Measurements from ENCODE around the gene JPT2.

The JPT2 gene, protein sequence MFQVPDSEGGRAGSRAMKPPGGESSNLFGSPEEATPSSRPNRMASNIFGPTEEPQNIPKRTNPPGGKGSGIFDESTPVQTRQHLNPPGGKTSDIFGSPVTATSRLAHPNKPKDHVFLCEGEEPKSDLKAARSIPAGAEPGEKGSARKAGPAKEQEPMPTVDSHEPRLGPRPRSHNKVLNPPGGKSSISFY

DNA sequence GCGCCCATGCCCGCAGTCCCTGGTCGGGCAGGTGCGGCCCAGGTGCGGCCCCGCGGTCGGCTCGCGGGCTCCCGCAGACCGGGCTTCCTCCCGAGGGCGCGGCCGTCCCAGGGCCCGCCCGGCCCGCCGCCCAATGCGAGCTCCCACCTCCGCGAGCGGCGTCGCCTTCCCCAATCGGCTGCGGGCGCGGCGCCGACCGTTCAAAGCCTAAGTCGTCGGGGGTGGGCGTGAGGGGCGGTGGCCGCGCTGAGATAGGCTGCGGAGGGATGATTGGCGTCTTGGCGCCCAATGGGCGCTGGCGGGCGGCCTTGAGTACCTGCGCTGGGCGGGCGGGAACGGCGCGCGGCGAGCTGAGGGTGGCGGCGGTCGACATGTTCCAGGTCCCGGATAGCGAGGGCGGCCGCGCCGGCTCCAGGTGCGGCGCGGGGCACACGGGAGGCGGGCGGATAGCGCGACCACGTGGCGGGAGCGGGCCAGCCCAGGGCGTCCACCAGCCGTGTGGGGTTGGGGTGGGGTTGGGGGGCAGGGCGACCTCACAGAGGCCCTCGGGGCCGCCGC is at the start of gene JPT2:
Gene JPT2, plus strand, starts transcription at position 338 of the 558 bp plus-strand sequence. Its CDS starts 34 bp downstream, at position 372.
- peak; percentile 99 for DNase-seq (ENCODE audit: extremely low read depth, insufficient read length)
- Histone ChIP-seq H3K27me3 (replicated peaks; ENCODE audit: control insufficient read depth, insufficient read depth, low read length) (no peaks in the 10 kb centered on the region), H3K4me3 (replicated peaks; ENCODE audit: low read depth, low read length) (peak within 1 kb of the TSS; percentile 89), H3K36me3 (ENCODE audit: control insufficient read depth, insufficient read depth, low read length) (peaks cover 6% of the 10 kb centered on the region)
- TF ChIP-seq CTCF (IDR thresholded peaks at IDR 0.05; ENCODE audit: insufficient read depth, low read length, poor library complexity, severe bottlenecking), result no peak

DNA sequence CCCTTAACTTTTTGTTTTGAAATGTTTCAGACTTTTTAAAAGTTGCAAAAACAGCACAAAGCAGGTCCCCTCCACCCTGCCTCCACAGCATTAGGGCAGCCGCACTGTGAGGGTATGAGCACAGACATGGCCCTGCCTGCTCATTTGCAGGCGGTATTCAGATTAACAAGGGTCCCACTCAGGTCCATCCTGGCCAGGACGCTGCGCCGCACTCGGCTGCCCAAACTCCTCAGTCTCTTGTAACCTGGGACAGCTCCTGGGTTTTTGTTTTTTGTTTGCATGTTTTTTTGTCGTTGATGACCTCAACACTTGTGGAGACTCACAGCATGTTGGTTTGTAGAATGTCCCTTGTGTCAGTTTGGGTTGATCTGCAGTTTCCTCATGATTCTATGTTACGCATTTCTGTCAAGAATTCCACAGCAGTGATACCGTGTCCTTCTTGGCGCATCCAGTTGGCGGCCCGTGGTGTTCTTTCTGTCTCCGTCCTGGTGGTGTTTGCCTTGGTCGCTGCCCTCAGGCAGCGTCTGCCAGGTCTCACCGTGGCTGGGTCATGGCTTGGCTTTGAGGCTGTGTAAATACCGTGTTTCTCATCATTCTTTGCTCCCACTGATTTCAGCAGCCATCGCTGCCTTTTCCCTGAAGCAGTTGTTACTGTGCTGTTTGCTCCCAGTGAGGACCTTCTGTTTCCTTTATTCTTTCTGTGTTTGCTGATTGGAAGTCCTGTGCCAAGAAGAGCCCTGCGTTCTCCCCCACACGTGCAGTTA is 47.4 kb upstream of the JPT2 start:
- peaks cover 19% of the 10 kb centered on the region for H3K36me3 ChIP-seq (ENCODE audit: control insufficient read depth, insufficient read depth, low read length)
- no peak for TF ChIP-seq CTCF (IDR thresholded peaks at IDR 0.05; ENCODE audit: insufficient read depth, low read length, poor library complexity, severe bottlenecking)
- H3K4me3 ChIP-seq (replicated peaks; ENCODE audit: low read depth, low read length), result no peak overlapping the region
- DNase-seq (ENCODE audit: extremely low read depth, insufficient read length), result no peak
- no peaks in the 10 kb centered on the region for H3K27me3 ChIP-seq (replicated peaks; ENCODE audit: control insufficient read depth, insufficient read depth, low read length)

GRCh38 chr16:1631230-1631629 is 46.8 kb upstream of the JPT2 start:
- H3K36me3 ChIP-seq (ENCODE audit: control insufficient read depth, insufficient read depth, low read length), result peaks cover 16% of the 10 kb centered on the region
- H3K4me3 ChIP-seq (replicated peaks; ENCODE audit: low read depth, low read length), result no peak overlapping the region
- DNase-seq (ENCODE audit: extremely low read depth, insufficient read length), result no peak
- TF ChIP-seq CTCF (IDR thresholded peaks at IDR 0.05; ENCODE audit: insufficient read depth, low read length, poor library complexity, severe bottlenecking), result no peak
- H3K27me3 ChIP-seq (replicated peaks; ENCODE audit: control insufficient read depth, insufficient read depth, low read length), result no peaks in the 10 kb centered on the region

DNA sequence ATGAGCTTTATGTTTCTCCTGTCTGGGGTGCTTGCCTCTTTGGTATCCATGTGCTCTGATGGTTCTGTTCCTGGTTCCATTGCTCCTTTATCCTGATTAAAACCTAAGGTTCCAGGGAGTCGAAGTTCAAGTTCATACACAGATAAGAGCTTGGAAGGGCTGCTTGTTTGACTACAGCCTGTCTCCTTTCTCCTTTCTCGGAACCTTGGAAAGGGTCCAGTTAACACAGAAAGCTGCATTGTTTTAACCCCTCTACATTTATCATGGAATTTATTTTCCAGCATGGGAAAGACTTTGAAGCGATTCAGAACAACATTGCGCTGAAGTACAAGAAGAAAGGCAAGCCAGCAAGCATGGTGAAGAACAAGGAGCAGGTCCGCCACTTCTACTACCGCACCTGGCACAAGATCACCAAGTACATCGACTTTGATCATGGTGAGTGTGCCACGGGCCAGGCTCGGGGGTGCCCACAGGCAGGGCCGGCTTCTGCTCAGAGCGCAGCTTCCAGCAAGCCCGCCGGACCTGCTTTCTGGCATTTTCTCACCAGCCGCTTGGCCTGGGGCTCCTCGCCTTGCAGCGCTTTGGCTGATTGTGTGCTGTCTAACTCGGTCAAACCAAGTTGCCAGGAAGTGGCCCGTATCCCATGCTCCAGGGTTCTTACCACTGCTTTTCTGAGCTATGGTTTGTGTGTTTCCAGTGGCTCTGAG is 46.0 kb upstream of the JPT2 start:
- no peak for DNase-seq (ENCODE audit: extremely low read depth, insufficient read length)
- no peak overlapping the region for H3K4me3 ChIP-seq (replicated peaks; ENCODE audit: low read depth, low read length)
- H3K27me3 ChIP-seq (replicated peaks; ENCODE audit: control insufficient read depth, insufficient read depth, low read length), result no peaks in the 10 kb centered on the region
- peaks cover 16% of the 10 kb centered on the region for H3K36me3 ChIP-seq (ENCODE audit: control insufficient read depth, insufficient read depth, low read length)
- TF ChIP-seq CTCF (IDR thresholded peaks at IDR 0.05; ENCODE audit: insufficient read depth, low read length, poor library complexity, severe bottlenecking), result no peak

- Histone ChIP-seq H3K27me3 (replicated peaks; ENCODE audit: control insufficient read depth, insufficient read depth, low read length) (no peaks in the 10 kb centered on the region), H3K36me3 (ENCODE audit: control insufficient read depth, insufficient read depth, low read length) (peaks cover 18% of the 10 kb centered on the region), H3K4me3 (replicated peaks; ENCODE audit: low read depth, low read length) (no peak overlapping the region)
- no peak for DNase-seq (ENCODE audit: extremely low read depth, insufficient read length)
- TF ChIP-seq CTCF (IDR thresholded peaks at IDR 0.05; ENCODE audit: insufficient read depth, low read length, poor library complexity, severe bottlenecking), result no peak
Observed at GRCh38 chr16:1632638-1632970, 45.5 kb upstream of the JPT2 start.
